Panc1 (cell line): ENCODE results near the gene ADGRA1. TPM values are rescaled to one million over a fixed set of nuclear protein-coding genes. Genes with fewer than 3 reads are reported as not detected.

Experiments used
- ATAC-seq: fragments of 200-7000 bp; cut with Tn5 transposase; 2 replicates; pipeline ENCODE4 v1.9.1; 2020; ENCODE audit warnings: mild to moderate bottlenecking, moderate library complexity
- BruUV-seq: library from RNA; stranded (reverse); fragments of 400-500 nt; replicated peaks from 2 replicates; lab custom pipeline; 2021; lab: Mats Ljungman, UMichigan
- CTCF ChIA-PET: fragments of 300-600 bp; sonication (Branson Sonifier 250); formaldehyde crosslinking; loops from one replicate; lab custom pipeline; 2022; ENCODE audit warnings: antibody characterized with exemption; lab: Charles Lee
- POLR2A ChIA-PET: fragments of 300-600 bp; sonication (Branson Sonifier 250); formaldehyde crosslinking; loops from one replicate; lab custom pipeline; 2022; ENCODE audit warnings: antibody characterized with exemption; lab: Charles Lee
- DNase-seq: peaks from one replicate; pipeline ENCODE4 v3.0.0-alpha.2; 2010; ENCODE audit warnings: low read depth, low spot score
- H3K27ac ChIP-seq: 2 replicates; pipeline ENCODE4 v1.5.1; 2011; ENCODE audit warnings: mild to moderate bottlenecking, low read length, inconsistent platforms
- H3K27me3 ChIP-seq: fragments of 200-500 bp; sonication (Bioruptor generic); 2 replicates; pipeline ENCODE4 v1.6.0; 2014; ENCODE audit warnings: low read length, inconsistent platforms; ENCODE audit not compliant: control insufficient read depth, insufficient read depth
- H3K36me3 ChIP-seq: fragments of 200-500 bp; sonication (Bioruptor generic); 2 replicates; pipeline ENCODE4 v1.5.1; 2014; ENCODE audit warnings: inconsistent platforms, mild to moderate bottlenecking, low read length, moderate library complexity; ENCODE audit not compliant: control insufficient read depth, insufficient read depth
- H3K4me1 ChIP-seq: 2 replicates; pipeline ENCODE4 v1.5.1; 2011; ENCODE audit warnings: inconsistent platforms, mild to moderate bottlenecking, low read length, moderate library complexity; ENCODE audit not compliant: control insufficient read depth, insufficient read depth
- H3K4me3 ChIP-seq, 2 experiments: 2 replicates each; pipeline ENCODE4 v1.5.1; 2011 to 2012; ENCODE audit warnings: low read depth in 2 of 2, low read length in 2 of 2, mild to moderate bottlenecking in 2 of 2, inconsistent platforms in 1 of 2, moderate library complexity in 1 of 2
- H3K9me3 ChIP-seq: fragments of 200-500 bp; sonication (Bioruptor generic); 2 replicates; pipeline ENCODE4 v1.5.1; 2014; ENCODE audit warnings: low read depth, mild to moderate bottlenecking, inconsistent platforms, low read length, moderate library complexity; ENCODE audit not compliant: control insufficient read depth, insufficient read depth
- POLR2AphosphoS5 ChIP-seq: IDR thresholded peaks from 2 replicates; pipeline ENCODE4 v1.6.1; 2012; ENCODE audit warnings: mild to moderate bottlenecking, low read depth, low read length, moderate library complexity
- SIN3A ChIP-seq: IDR thresholded peaks from 2 replicates; pipeline ENCODE4 v1.6.1; 2012; ENCODE audit warnings: low read depth, mild to moderate bottlenecking, low read length, moderate library complexity, borderline replicate concordance; ENCODE audit not compliant: insufficient read depth
- TCF7L2 ChIP-seq: IDR thresholded peaks from 2 replicates; pipeline ENCODE4 v1.6.1; 2011; ENCODE audit warnings: mild to moderate bottlenecking, low read depth, low read length, inconsistent platforms
- in situ Hi-C: cut with HindIII; loops from 2 replicates; pipeline ENCODE4 v1.10.0; 2016; ENCODE audit warnings: low sequenced_read_pairs, low pct_unique_long_range_greater_than_20kb
- intact Hi-C: fragments of 100-400 bp; cut with micrococcal nuclease; formaldehyde crosslinking; loops from one replicate; pipeline ENCODE4 v1.10.0; 2022; ENCODE audit not compliant: unreplicated experiment
- total RNA-seq: library from RNA; stranded (reverse); gene quantifications from one replicate; pipeline ENCODE4 v1.2.1, GENCODE V29; 2021; ENCODE audit not compliant: unreplicated experiment
- TF ChIP-seq, protein P1 (sequence below): fragments of 450-650 bp; IDR thresholded peaks from 2 replicates; pipeline ENCODE4 v1.5.1; 2017; ENCODE audit warnings: mild to moderate bottlenecking
- TF ChIP-seq, protein P2 (sequence below), 2 experiments: IDR thresholded peaks; 2 replicates each; pipeline ENCODE4 v1.6.1; 2011 to 2012; ENCODE audit warnings: low read depth in 2 of 2, control low read depth in 1 of 2, low read length in 1 of 2, mild to moderate bottlenecking in 1 of 2, moderate library complexity in 1 of 2; ENCODE audit not compliant: insufficient read depth in 1 of 2

Gene ADGRA1
- total RNA-seq, 1 experiment from 2014 or later = 0.05 TPM

- Histone ChIP-seq H3K4me1 (no peaks in the 10 kb centered on the region), H3K27ac (no peak overlapping the region), H3K36me3 (no peaks in the 10 kb centered on the region), H3K9me3 (no peaks in the 10 kb centered on the region), H3K27me3 (peaks cover 5% of the 10 kb centered on the region; the same call in 1 of the 2 replicates), H3K4me3 (no peak overlapping the region)
- DNase-seq (no peak), ATAC-seq (peak; percentile 60)
- intact Hi-C loops = no loop called here
- ChIA-PET POLR2A (no interaction called here), CTCF (no interaction called here)
- TF ChIP-seq TCF7L2 (no peak), SIN3A (no peak), POLR2AphosphoS5 (no peak)
- TF ChIP-seq, protein P1, sequence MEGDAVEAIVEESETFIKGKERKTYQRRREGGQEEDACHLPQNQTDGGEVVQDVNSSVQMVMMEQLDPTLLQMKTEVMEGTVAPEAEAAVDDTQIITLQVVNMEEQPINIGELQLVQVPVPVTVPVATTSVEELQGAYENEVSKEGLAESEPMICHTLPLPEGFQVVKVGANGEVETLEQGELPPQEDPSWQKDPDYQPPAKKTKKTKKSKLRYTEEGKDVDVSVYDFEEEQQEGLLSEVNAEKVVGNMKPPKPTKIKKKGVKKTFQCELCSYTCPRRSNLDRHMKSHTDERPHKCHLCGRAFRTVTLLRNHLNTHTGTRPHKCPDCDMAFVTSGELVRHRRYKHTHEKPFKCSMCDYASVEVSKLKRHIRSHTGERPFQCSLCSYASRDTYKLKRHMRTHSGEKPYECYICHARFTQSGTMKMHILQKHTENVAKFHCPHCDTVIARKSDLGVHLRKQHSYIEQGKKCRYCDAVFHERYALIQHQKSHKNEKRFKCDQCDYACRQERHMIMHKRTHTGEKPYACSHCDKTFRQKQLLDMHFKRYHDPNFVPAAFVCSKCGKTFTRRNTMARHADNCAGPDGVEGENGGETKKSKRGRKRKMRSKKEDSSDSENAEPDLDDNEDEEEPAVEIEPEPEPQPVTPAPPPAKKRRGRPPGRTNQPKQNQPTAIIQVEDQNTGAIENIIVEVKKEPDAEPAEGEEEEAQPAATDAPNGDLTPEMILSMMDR = no peak
- TF ChIP-seq, protein P2, sequence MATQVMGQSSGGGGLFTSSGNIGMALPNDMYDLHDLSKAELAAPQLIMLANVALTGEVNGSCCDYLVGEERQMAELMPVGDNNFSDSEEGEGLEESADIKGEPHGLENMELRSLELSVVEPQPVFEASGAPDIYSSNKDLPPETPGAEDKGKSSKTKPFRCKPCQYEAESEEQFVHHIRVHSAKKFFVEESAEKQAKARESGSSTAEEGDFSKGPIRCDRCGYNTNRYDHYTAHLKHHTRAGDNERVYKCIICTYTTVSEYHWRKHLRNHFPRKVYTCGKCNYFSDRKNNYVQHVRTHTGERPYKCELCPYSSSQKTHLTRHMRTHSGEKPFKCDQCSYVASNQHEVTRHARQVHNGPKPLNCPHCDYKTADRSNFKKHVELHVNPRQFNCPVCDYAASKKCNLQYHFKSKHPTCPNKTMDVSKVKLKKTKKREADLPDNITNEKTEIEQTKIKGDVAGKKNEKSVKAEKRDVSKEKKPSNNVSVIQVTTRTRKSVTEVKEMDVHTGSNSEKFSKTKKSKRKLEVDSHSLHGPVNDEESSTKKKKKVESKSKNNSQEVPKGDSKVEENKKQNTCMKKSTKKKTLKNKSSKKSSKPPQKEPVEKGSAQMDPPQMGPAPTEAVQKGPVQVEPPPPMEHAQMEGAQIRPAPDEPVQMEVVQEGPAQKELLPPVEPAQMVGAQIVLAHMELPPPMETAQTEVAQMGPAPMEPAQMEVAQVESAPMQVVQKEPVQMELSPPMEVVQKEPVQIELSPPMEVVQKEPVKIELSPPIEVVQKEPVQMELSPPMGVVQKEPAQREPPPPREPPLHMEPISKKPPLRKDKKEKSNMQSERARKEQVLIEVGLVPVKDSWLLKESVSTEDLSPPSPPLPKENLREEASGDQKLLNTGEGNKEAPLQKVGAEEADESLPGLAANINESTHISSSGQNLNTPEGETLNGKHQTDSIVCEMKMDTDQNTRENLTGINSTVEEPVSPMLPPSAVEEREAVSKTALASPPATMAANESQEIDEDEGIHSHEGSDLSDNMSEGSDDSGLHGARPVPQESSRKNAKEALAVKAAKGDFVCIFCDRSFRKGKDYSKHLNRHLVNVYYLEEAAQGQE (IDR thresholded peaks at IDR 0.05; ENCODE audit: insufficient read depth in 1 of 2, low read depth in 2 of 2, low read length in 1 of 2) = no peak
- no TSS peak for BruUV-seq
- in situ Hi-C loops = no loop called here
These were observed 13.1 kb downstream of the ADGRA1 start for GRCh38 chr10:133100706-133101415.

DNA sequence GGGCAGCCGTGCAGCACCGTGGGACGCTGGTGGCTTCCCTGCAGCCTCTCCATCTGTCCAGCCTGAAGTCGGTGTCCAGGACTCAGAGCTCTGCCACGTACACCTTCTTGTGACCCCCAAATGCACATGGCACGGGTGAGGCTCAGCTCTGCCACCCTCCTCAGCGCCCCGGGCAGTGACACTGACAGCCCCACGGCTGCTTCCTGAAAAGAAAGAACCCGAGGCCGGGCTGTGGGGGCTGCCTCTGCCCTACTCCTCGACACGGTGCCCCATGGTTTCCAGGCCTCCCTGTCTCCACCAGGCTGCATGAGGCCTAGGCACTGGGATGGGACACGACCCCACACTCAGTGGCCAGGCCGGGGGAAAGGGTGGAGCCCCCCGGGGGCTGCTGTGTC lies 13.7 kb downstream of the ADGRA1 start:
- no peak for DNase-seq
- no peaks in the 10 kb centered on the region for H3K36me3 ChIP-seq
- no peaks in the 10 kb centered on the region for H3K4me1 ChIP-seq
- no TSS peak for BruUV-seq
- in situ Hi-C loops = no loop called here
- ChIA-PET CTCF (no interaction called here), POLR2A (no interaction called here)
- no peak overlapping the region for H3K4me3 ChIP-seq
- no peak for TF ChIP-seq POLR2AphosphoS5
- TF ChIP-seq, protein P1 = no peak
- TF ChIP-seq, protein P2 (IDR thresholded peaks at IDR 0.05; ENCODE audit: insufficient read depth in 1 of 2, low read depth in 2 of 2, low read length in 1 of 2) = no peak
- TF ChIP-seq SIN3A = no peak
- TF ChIP-seq TCF7L2 = no peak
- peaks cover 2% of the 10 kb centered on the region; the same call in 1 of the 2 replicates for H3K27me3 ChIP-seq
- no peak overlapping the region for H3K27ac ChIP-seq
- peak; percentile 5 for ATAC-seq
- intact Hi-C loops = no loop called here
- H3K9me3 ChIP-seq = no peaks in the 10 kb centered on the region
